Measurements from ENCODE around the gene STAT5B. TPM values are rescaled to one million over a fixed set of nuclear protein-coding genes. Genes with fewer than 3 reads are reported as not detected.

The STAT5B gene
- total and polyA plus RNA-seq, 2 of the 8 experiments (the other 6 are each of a cell fraction or from before 2014, with no cell fraction given): 35.3 to 52.6 TPM

- H3K18ac ChIP-seq (ENCODE audit: extremely low read depth, low read length): no peak overlapping the region
- H3K4ac ChIP-seq (replicated peaks; ENCODE audit: insufficient read length, low read depth, low read length): no peak overlapping the region
- FAIRE-seq (no peak), DNase-seq (ENCODE audit: low read depth in 1 of 2, low spot score in 2 of 2) (no peak)
- POLR2A ChIA-PET (ENCODE audit: partially characterized antibody): interaction anchor here (1.0 to 1.8 kb wide), 3 partner anchors 67 to 81 kb away, joined by 3 to 4 read pairs (median 4); partner anchors contain the start of gene STAT3
- no peak overlapping the region for H3K27ac ChIP-seq (ENCODE audit: low read depth, low read length)
- H4K91ac ChIP-seq (replicated peaks; ENCODE audit: insufficient read length, low read length): no peak overlapping the region
- no peak overlapping the region for H3K14ac ChIP-seq (ENCODE audit: insufficient read length)
- H3K23me2 ChIP-seq (ENCODE audit: low read depth, low read length): no peaks in the 10 kb centered on the region
- no peak overlapping the region for H2BK15ac ChIP-seq (ENCODE audit: low read length)
- peaks cover 17 to 58% (median 51%) of the 10 kb centered on the region in 4 experiments for H3K36me3 ChIP-seq (ENCODE audit: control insufficient read depth in 2 of 4, insufficient read depth in 4 of 4, low read length in 3 of 4)
- no peak overlapping the region for H2BK120ac ChIP-seq (replicated peaks; ENCODE audit: low read depth, low read length)
- no peak overlapping the region for H2BK5ac ChIP-seq (ENCODE audit: low read depth, low read length)
- no peaks in the 10 kb centered on the region for H3K79me2 ChIP-seq (ENCODE audit: control insufficient read depth in 1 of 2, insufficient read depth in 2 of 2, low read length in 2 of 2)
- peaks cover 0 to 5% (median 2%) of the 10 kb centered on the region in 4 experiments; a peak in 3 of 7 replicates for H3K4me1 ChIP-seq (replicated peaks in 1 of 4; ENCODE audit: control insufficient read depth in 3 of 4, insufficient read depth in 4 of 4, low read length in 3 of 4)
- no peak overlapping the region for H2BK20ac ChIP-seq (ENCODE audit: low read length)
- no peaks in the 10 kb centered on the region for H3K9me3 ChIP-seq (ENCODE audit: insufficient read depth in 2 of 2, low read depth in 1 of 2, low read length in 1 of 2)
- no peak overlapping the region for H4K5ac ChIP-seq (ENCODE audit: insufficient read length, low read depth, low read length)
- H3K56ac ChIP-seq (replicated peaks; ENCODE audit: insufficient read length, low read depth, low read length): no peak overlapping the region
- no peak overlapping the region for H3K4me3 ChIP-seq (ENCODE audit: extremely low read depth in 1 of 4, insufficient read depth in 2 of 4, low read depth in 3 of 4, low read length in 4 of 4)
- H2BK12ac ChIP-seq (ENCODE audit: low read depth, low read length): no peak overlapping the region
- CTCF ChIA-PET (ENCODE audit: partially characterized antibody): interaction anchor here (0.7 to 24.6 kb wide), 18 partner anchors 9 to 206 kb away, joined by 3 to 542 read pairs (median 4); no protein-coding TSS in a partner anchor
- no peak overlapping the region for H4K8ac ChIP-seq (ENCODE audit: extremely low read depth, insufficient read depth, low read length)
- peaks cover 0 to 4% of the 10 kb centered on the region in 2 experiments for H4K20me1 ChIP-seq (replicated peaks in 1 of 2; ENCODE audit: control insufficient read depth in 1 of 2, insufficient read depth in 2 of 2, low read length in 2 of 2)
- no peak overlapping the region for H3K4me2 ChIP-seq (ENCODE audit: insufficient read depth in 1 of 2, low read depth in 2 of 2, low read length in 2 of 2)
- WGBS, 2 experiments (ENCODE audit: extremely low coverage in 1 of 2, insufficient coverage in 1 of 2, insufficient read length in 1 of 2, insufficient replicate concordance in 2 of 2, low coverage in 1 of 2, low lambda C conversion rate in 2 of 2, missing lambda C conversion rate in 1 of 2): 86% methylated on average over 4 of the region's 4 CpGs; no CpG with 5 or more reads in 1 of the 2 experiments
- no peak overlapping the region for H2AK5ac ChIP-seq (ENCODE audit: low read depth, low read length)
- H2AFZ ChIP-seq (ENCODE audit: low read length): no peak overlapping the region
- H3K79me1 ChIP-seq (ENCODE audit: low read depth, low read length): no peaks in the 10 kb centered on the region; the same call in 1 of the 2 replicates
- H3K27me3 ChIP-seq (replicated peaks in 1 of 4; ENCODE audit: control insufficient read depth in 3 of 4, extremely low read depth in 1 of 4, insufficient read depth in 3 of 4, low read length in 3 of 4): no peaks in the 10 kb centered on the region
- no peak overlapping the region for H3K9ac ChIP-seq (replicated peaks in 1 of 4; ENCODE audit: extremely low read depth in 1 of 4, low read depth in 3 of 4, low read length in 3 of 4)
- no peak overlapping the region for H3K23ac ChIP-seq (ENCODE audit: insufficient read length)
- TF ChIP-seq SP2 (IDR thresholded peaks at IDR 0.05; ENCODE audit: low read length) (no peak), GABPA (IDR thresholded peaks at IDR 0.05; ENCODE audit: borderline replicate concordance, insufficient read depth, low read length) (no peak), POLR2A (IDR thresholded peaks at IDR 0.05; ENCODE audit: control extremely low read depth in 1 of 2, low read depth in 2 of 2, low read length in 2 of 2) (no peak), RXRA (IDR thresholded peaks at IDR 0.05; ENCODE audit: insufficient read depth, low read depth, low read length) (no peak), SIRT6 (IDR thresholded peaks at IDR 0.05; ENCODE audit: low read length) (no peak), CBX8 (IDR thresholded peaks at IDR 0.05; ENCODE audit: borderline replicate concordance, low read depth, low read length) (no peak), CHD2 (IDR thresholded peaks at IDR 0.05; ENCODE audit: low read length) (no peak), CBX5 (IDR thresholded peaks at IDR 0.05; ENCODE audit: low read depth, low read length) (no peak), SAP30 (IDR thresholded peaks at IDR 0.05; ENCODE audit: insufficient read depth, insufficient replicate concordance, low read length) (no peak), USF2 (IDR thresholded peaks at IDR 0.05; ENCODE audit: low read length) (no peak), EP300 (IDR thresholded peaks at IDR 0.05; ENCODE audit: borderline replicate concordance in 1 of 2, low read depth in 2 of 2, low read length in 2 of 2) (no peak), RBBP5 (IDR thresholded peaks at IDR 0.05; ENCODE audit: borderline replicate concordance, low read depth, low read length) (no peak)
- TF ChIP-seq, protein P1, sequence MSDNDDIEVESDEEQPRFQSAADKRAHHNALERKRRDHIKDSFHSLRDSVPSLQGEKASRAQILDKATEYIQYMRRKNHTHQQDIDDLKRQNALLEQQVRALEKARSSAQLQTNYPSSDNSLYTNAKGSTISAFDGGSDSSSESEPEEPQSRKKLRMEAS (IDR thresholded peaks at IDR 0.05): no peak
Measured at GRCh38 chr17:42321555-42321954, 45.4 kb upstream of the STAT5B start.

Data from H1 (cell line).